H1 (cell line): ENCODE measurements around the gene TOGARAM1. TPM values are rescaled to one million over a fixed set of nuclear protein-coding genes. Genes with fewer than 3 reads are reported as not detected.

Source experiments
- CTCF ChIA-PET: fragments of 300-600 bp; sonication (Branson Sonifier 250); formaldehyde crosslinking; loops from one replicate; lab custom pipeline; 2021; ENCODE audit not compliant: partially characterized antibody; lab: Charles Lee
- POLR2A ChIA-PET: fragments of 300-600 bp; sonication (Branson Sonifier 250); formaldehyde crosslinking; loops from one replicate; lab custom pipeline; 2021; ENCODE audit warnings: inconsistent platforms; ENCODE audit not compliant: partially characterized antibody; lab: Charles Lee
- DNase-seq, 2 experiments: peaks; one replicate each; pipeline versions ENCODE4 v3.0.0 to v3.0.0-alpha.2; 2010 to 2022; ENCODE audit warnings: low spot score in 2 of 2, low read depth in 1 of 2, mixed read lengths in 1 of 2
- FAIRE-seq: peaks from 2 replicates; lab custom pipeline; 2011; peaks lifted over from hg19 to GRCh38; lab: Jason Lieb, UNC
- H2AFZ ChIP-seq: 2 replicates; pipeline ENCODE4 v1.8.1; 2012; ENCODE audit warnings: low read length, inconsistent platforms
- H2AK5ac ChIP-seq: 2 replicates; pipeline ENCODE4 v1.6.1; 2013; ENCODE audit warnings: low read depth, low read length
- H2BK120ac ChIP-seq: replicated peaks from 2 replicates; pipeline ENCODE3; 2013; ENCODE audit warnings: low read depth, low read length, inconsistent platforms
- H2BK12ac ChIP-seq: 2 replicates; pipeline ENCODE4 v1.6.1; 2013; ENCODE audit warnings: low read depth, low read length
- H2BK15ac ChIP-seq: 2 replicates; pipeline ENCODE4 v1.6.1; 2013; ENCODE audit warnings: low read length
- H2BK20ac ChIP-seq: 2 replicates; pipeline ENCODE4 v1.6.1; 2013; ENCODE audit warnings: low read length
- H2BK5ac ChIP-seq: 2 replicates; pipeline ENCODE4 v1.6.1; 2013; ENCODE audit warnings: low read depth, low read length
- H3K14ac ChIP-seq: 2 replicates; pipeline ENCODE4 v1.6.1; 2013; ENCODE audit warnings: inconsistent platforms; ENCODE audit not compliant: insufficient read length
- H3K18ac ChIP-seq: 2 replicates; pipeline ENCODE4 v1.6.1; 2013; ENCODE audit warnings: low read length; ENCODE audit errors: extremely low read depth
- H3K23ac ChIP-seq: 2 replicates; pipeline ENCODE4 v1.6.1; 2013; ENCODE audit warnings: inconsistent platforms; ENCODE audit not compliant: insufficient read length
- H3K23me2 ChIP-seq: 2 replicates; pipeline ENCODE4 v1.6.1; 2013; ENCODE audit warnings: low read depth, low read length
- H3K27ac ChIP-seq: 2 replicates; pipeline ENCODE4 v1.6.1; 2011; ENCODE audit warnings: low read depth, low read length, inconsistent platforms
- H3K27me3 ChIP-seq, 4 experiments: replicated peaks in 1 of 4; 1 replicate in 1 of 4; 2 replicates in 3 of 4; pipeline versions ENCODE4 v1.6.1 to v1.8.1; 2011 to 2013; ENCODE audit warnings: low read length in 3 of 4, mild to moderate bottlenecking in 3 of 4, inconsistent platforms in 2 of 4, mixed read lengths in 2 of 4, moderate library complexity in 1 of 4; ENCODE audit not compliant: control insufficient read depth in 3 of 4, insufficient read depth in 3 of 4; ENCODE audit errors: extremely low read depth in 1 of 4
- H3K36me3 ChIP-seq, 4 experiments: 2 replicates each; pipeline versions ENCODE4 v1.6.1 to v1.8.1; 2011 to 2013; ENCODE audit warnings: mild to moderate bottlenecking in 4 of 4, low read length in 3 of 4, moderate library complexity in 2 of 4, control low read depth in 1 of 4, inconsistent platforms in 1 of 4; ENCODE audit not compliant: insufficient read depth in 4 of 4, control insufficient read depth in 2 of 4
- H3K4ac ChIP-seq: replicated peaks from 2 replicates; pipeline ENCODE3; 2013; ENCODE audit warnings: low read length, low read depth, mixed read lengths, inconsistent platforms; ENCODE audit not compliant: insufficient read length
- H3K4me1 ChIP-seq, 4 experiments: replicated peaks in 1 of 4; 1 replicate in 1 of 4; 2 replicates in 3 of 4; pipeline versions ENCODE4 v1.6.1 to v1.8.1; 2011 to 2013; ENCODE audit warnings: low read length in 3 of 4, inconsistent platforms in 2 of 4, mixed read lengths in 1 of 4; ENCODE audit not compliant: insufficient read depth in 4 of 4, control insufficient read depth in 3 of 4
- H3K4me2 ChIP-seq, 2 experiments: 2 replicates each; pipeline versions ENCODE4 v1.6.1 to v1.8.1; 2011 to 2013; ENCODE audit warnings: low read depth in 2 of 2, low read length in 2 of 2, control low read depth in 1 of 2, inconsistent platforms in 1 of 2, mild to moderate bottlenecking in 1 of 2; ENCODE audit not compliant: insufficient read depth in 1 of 2
- H3K4me3 ChIP-seq, 4 experiments: fragments of 200-600, 300-600 bp in 1 of 4; sonication (generic), shearing (Covaris generic), sonication (Bioruptor Twin) in 1 of 4; 2 replicates each; pipeline versions ENCODE4 v1.5.1 to v1.8.1; 2011 to 2016; ENCODE audit warnings: low read length in 4 of 4, low read depth in 3 of 4, control low read depth in 2 of 4, inconsistent platforms in 2 of 4, mild to moderate bottlenecking in 2 of 4, mixed read lengths in 1 of 4, moderate library complexity in 1 of 4; ENCODE audit not compliant: insufficient read depth in 2 of 4; ENCODE audit errors: extremely low read depth in 1 of 4
- H3K56ac ChIP-seq: replicated peaks from 2 replicates; pipeline ENCODE3; 2013; ENCODE audit warnings: low read depth, mild to moderate bottlenecking, mixed read lengths, low read length, inconsistent platforms; ENCODE audit not compliant: insufficient read length
- H3K79me1 ChIP-seq: 2 replicates; pipeline ENCODE4 v1.6.1; 2013; ENCODE audit warnings: low read depth, low read length, control low read depth
- H3K79me2 ChIP-seq, 2 experiments: 2 replicates each; pipeline versions ENCODE4 v1.6.1 to v1.8.1; 2012 to 2013; ENCODE audit warnings: low read length in 2 of 2, mild to moderate bottlenecking in 2 of 2, inconsistent platforms in 1 of 2; ENCODE audit not compliant: insufficient read depth in 2 of 2, control insufficient read depth in 1 of 2
- H3K9ac ChIP-seq, 4 experiments: replicated peaks in 1 of 4; 1 replicate in 1 of 4; 2 replicates in 3 of 4; pipeline versions ENCODE4 v1.6.1 to v1.8.1; 2011 to 2013; ENCODE audit warnings: low read depth in 3 of 4, low read length in 3 of 4, control low read depth in 2 of 4, mild to moderate bottlenecking in 2 of 4, moderate library complexity in 2 of 4, inconsistent platforms in 1 of 4; ENCODE audit errors: extremely low read depth in 1 of 4
- H3K9me3 ChIP-seq, 2 experiments: 2 replicates each; pipeline versions ENCODE4 v1.6.1 to v1.8.1; 2012 to 2013; ENCODE audit warnings: mild to moderate bottlenecking in 2 of 2, moderate library complexity in 2 of 2, control low read depth in 1 of 2, inconsistent platforms in 1 of 2, low read depth in 1 of 2, low read length in 1 of 2, mixed read lengths in 1 of 2; ENCODE audit not compliant: insufficient read depth in 2 of 2
- H4K20me1 ChIP-seq, 2 experiments: replicated peaks in 1 of 2; 2 replicates each; pipeline versions ENCODE3 to v1.8.1; 2011 to 2013; ENCODE audit warnings: inconsistent platforms in 2 of 2, low read length in 2 of 2, mild to moderate bottlenecking in 1 of 2; ENCODE audit not compliant: insufficient read depth in 2 of 2, control insufficient read depth in 1 of 2
- H4K5ac ChIP-seq: 2 replicates; pipeline ENCODE4 v1.6.1; 2013; ENCODE audit warnings: low read length, low read depth, mixed read lengths, inconsistent platforms; ENCODE audit not compliant: insufficient read length
- H4K8ac ChIP-seq: 2 replicates; pipeline ENCODE4 v1.8.0; 2013; ENCODE audit warnings: mild to moderate bottlenecking, moderate library complexity, low read length, inconsistent platforms; ENCODE audit not compliant: insufficient read depth; ENCODE audit errors: extremely low read depth
- H4K91ac ChIP-seq: replicated peaks from 2 replicates; pipeline ENCODE3; 2013; ENCODE audit warnings: low read length, mixed read lengths, inconsistent platforms; ENCODE audit not compliant: insufficient read length
- ASH2L ChIP-seq: fragments of 200-600, 300-600 bp; sonication (generic); IDR thresholded peaks from one replicate; pipeline ENCODE4 v1.7.1; 2017; ENCODE audit warnings: low read length
- CBX5 ChIP-seq: fragments of 300-800, 300-1000 bp; sonication (generic); IDR thresholded peaks from 2 replicates; pipeline ENCODE4 v1.7.1; 2016; ENCODE audit warnings: antibody characterized with exemption, low read length, low read depth
- HDAC2 ChIP-seq, 2 experiments: fragments of 300-600 bp in 1 of 2; sonication (generic) in 1 of 2; IDR thresholded peaks; 2 replicates each; pipeline ENCODE4 v1.6.1; 2011 to 2012; ENCODE audit warnings: low read depth in 2 of 2, low read length in 2 of 2, mild to moderate bottlenecking in 2 of 2, moderate library complexity in 2 of 2, borderline replicate concordance in 1 of 2, inconsistent platforms in 1 of 2
- KDM1A ChIP-seq: fragments of 200-600, 300-600 bp; sonication (generic); IDR thresholded peaks from 2 replicates; pipeline ENCODE4 v1.7.1; 2016; ENCODE audit warnings: mild to moderate bottlenecking, low read length, borderline replicate concordance
- NRF1 ChIP-seq: IDR thresholded peaks from 2 replicates; pipeline ENCODE4 v1.6.1; 2011; ENCODE audit warnings: mild to moderate bottlenecking, low read depth, low read length, improper control_type of control experiment
- POLR2AphosphoS5 ChIP-seq: IDR thresholded peaks from 2 replicates; pipeline ENCODE4 v1.6.1; 2011; ENCODE audit warnings: low read depth, low read length
- TAF7 ChIP-seq: optimal IDR thresholded peaks from 2 replicates; pipeline ENCODE3; 2011; ENCODE audit warnings: low read depth, mild to moderate bottlenecking, inconsistent platforms, low read length, moderate library complexity, borderline replicate concordance
- ZNF274 ChIP-seq: IDR thresholded peaks from 2 replicates; pipeline ENCODE4 v1.7.0; 2012; ENCODE audit warnings: low read length, borderline replicate concordance; ENCODE audit errors: extremely low read depth
- WGBS, 2 experiments: shearing (Covaris generic) in 1 of 2; methylation state at CpG; one replicate each; pipeline versions ENCODE4 v1.1.6 to v1.1.7; 2013 to 2015; ENCODE audit warnings: low lambda C conversion rate in 2 of 2, mixed read lengths in 2 of 2, inconsistent platforms in 1 of 2, low coverage in 1 of 2, missing lambda C conversion rate in 1 of 2; ENCODE audit not compliant: insufficient replicate concordance in 2 of 2, insufficient coverage in 1 of 2, insufficient read length in 1 of 2; ENCODE audit errors: extremely low coverage in 1 of 2, missing lambda C conversion rate in 1 of 2; 5-methylcytosine and 5-hydroxymethylcytosine counted together
- polyA plus RNA-seq, 7 experiments: library from polyadenylated mRNA; depleted of rRNA in 3 of 7; stranded (reverse) in 5 of 7; unstranded in 2 of 7; fragments of >200 nt in 5 of 7; fragments of 200-250 nt in 2 of 7; gene quantifications; 1 replicate in 5 of 7; 2 replicates in 1 of 7; 4 replicates in 1 of 7; pipeline versions ENCODE4 v1.2.1 to v1.2.3, GENCODE V29; 2011 to 2013; ENCODE audit warnings: missing spikeins in 2 of 7, mixed read lengths in 2 of 7
- total RNA-seq: library from RNA; stranded (reverse); fragmentation: NEBNext Ultra II Directional; extraction: Animal tissue kit (Norgen Biotek cat#: 25700); gene quantifications from 2 replicates; pipeline ENCODE4 v1.2.1, GENCODE V29; 2021
- TF ChIP-seq, protein P1 (sequence below): IDR thresholded peaks from 2 replicates; pipeline ENCODE4 v1.6.1; 2011; ENCODE audit warnings: low read length, improper control_type of control experiment
- TF ChIP-seq, protein P2 (sequence below), 3 experiments: IDR thresholded peaks; 1 replicate in 2 of 3; 2 replicates in 1 of 3; pipeline versions ENCODE4 v1.5.1 to v1.6.1; 2011; ENCODE audit warnings: low read length in 3 of 3, mild to moderate bottlenecking in 3 of 3, inconsistent platforms in 2 of 3, low read depth in 1 of 3, moderate library complexity in 1 of 3; ENCODE audit not compliant: insufficient read depth in 1 of 3; ENCODE audit errors: control extremely low read depth in 1 of 3

Gene TOGARAM1
- total and polyA plus RNA-seq, 2 of the 8 experiments (the other 6 are each of a cell fraction or from before 2014, with no cell fraction given): 2.5 to 6.8 TPM

DNA sequence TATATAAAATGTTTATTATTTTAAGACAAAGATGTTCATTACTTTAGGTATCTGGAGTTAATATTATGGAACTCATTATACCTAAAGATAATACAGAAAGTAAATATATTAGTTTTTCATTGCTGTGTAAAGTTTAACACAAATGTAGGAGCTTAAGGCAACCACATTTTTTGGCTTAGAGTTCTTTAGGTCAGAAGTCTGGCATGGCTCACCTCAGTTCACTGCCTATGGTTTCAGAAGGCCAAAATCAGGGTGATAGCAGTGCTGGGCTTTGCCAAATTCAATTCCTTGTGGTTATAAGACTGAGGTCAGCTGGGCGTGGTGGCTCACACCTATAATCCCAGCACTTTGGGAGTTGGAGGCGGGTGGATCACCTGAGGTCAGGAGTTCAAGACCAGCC lies 86.4 kb downstream of the TOGARAM1 start:
- no peak overlapping the region for H4K91ac ChIP-seq
- H3K4me2 ChIP-seq: no peak overlapping the region
- H3K79me2 ChIP-seq: no peaks in the 10 kb centered on the region
- no peak for FAIRE-seq
- no peak overlapping the region for H3K9ac ChIP-seq
- H3K56ac ChIP-seq: no peak overlapping the region
- no peak overlapping the region for H3K4ac ChIP-seq
- no peak overlapping the region for H2AFZ ChIP-seq
- no peak overlapping the region for H2BK5ac ChIP-seq
- H3K18ac ChIP-seq: no peak overlapping the region
- no peaks in the 10 kb centered on the region for H3K4me1 ChIP-seq
- ChIA-PET POLR2A (interaction anchor here (0.6 kb wide), 1 partner anchor 70 kb away, joined by 3 read pairs; no protein-coding TSS in a partner anchor), CTCF (interaction anchor here (0.6 kb wide), 1 partner anchor 376 kb away, joined by 3 read pairs; no protein-coding TSS in a partner anchor)
- no peak overlapping the region for H3K23ac ChIP-seq
- no peak overlapping the region for H4K8ac ChIP-seq
- H2BK120ac ChIP-seq: no peak overlapping the region
- no peaks in the 10 kb centered on the region for H3K9me3 ChIP-seq
- H4K5ac ChIP-seq: no peak overlapping the region
- H2BK20ac ChIP-seq: no peak overlapping the region
- DNase-seq: no peak
- H2BK15ac ChIP-seq: no peak overlapping the region
- H3K79me1 ChIP-seq: no peaks in the 10 kb centered on the region
- WGBS, 2 experiments: 87% methylated on average over 2 of the region's 2 CpGs; no CpG with 5 or more reads in 1 of the 2 experiments
- no peak overlapping the region for H2BK12ac ChIP-seq
- peaks cover 0 to 17% (median 0%) of the 10 kb centered on the region in 4 experiments; a peak in 3 of 8 replicates for H3K36me3 ChIP-seq
- H3K27me3 ChIP-seq: no peaks in the 10 kb centered on the region
- no peak overlapping the region for H3K14ac ChIP-seq
- no peaks in the 10 kb centered on the region for H3K23me2 ChIP-seq
- no peaks in the 10 kb centered on the region for H4K20me1 ChIP-seq
- H3K27ac ChIP-seq: no peak overlapping the region
- H2AK5ac ChIP-seq: no peak overlapping the region
- no peak overlapping the region for H3K4me3 ChIP-seq
- TF ChIP-seq NRF1 (no peak), CBX5 (no peak), POLR2AphosphoS5 (no peak), ASH2L (no peak), ZNF274 (no peak), KDM1A (no peak), HDAC2 (IDR thresholded peaks at IDR 0.05; ENCODE audit: borderline replicate concordance in 1 of 2, low read depth in 2 of 2, low read length in 2 of 2) (no peak), TAF7 (no peak)
- TF ChIP-seq, protein P1, sequence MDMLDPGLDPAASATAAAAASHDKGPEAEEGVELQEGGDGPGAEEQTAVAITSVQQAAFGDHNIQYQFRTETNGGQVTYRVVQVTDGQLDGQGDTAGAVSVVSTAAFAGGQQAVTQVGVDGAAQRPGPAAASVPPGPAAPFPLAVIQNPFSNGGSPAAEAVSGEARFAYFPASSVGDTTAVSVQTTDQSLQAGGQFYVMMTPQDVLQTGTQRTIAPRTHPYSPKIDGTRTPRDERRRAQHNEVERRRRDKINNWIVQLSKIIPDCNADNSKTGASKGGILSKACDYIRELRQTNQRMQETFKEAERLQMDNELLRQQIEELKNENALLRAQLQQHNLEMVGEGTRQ: no peak
- TF ChIP-seq, protein P2, sequence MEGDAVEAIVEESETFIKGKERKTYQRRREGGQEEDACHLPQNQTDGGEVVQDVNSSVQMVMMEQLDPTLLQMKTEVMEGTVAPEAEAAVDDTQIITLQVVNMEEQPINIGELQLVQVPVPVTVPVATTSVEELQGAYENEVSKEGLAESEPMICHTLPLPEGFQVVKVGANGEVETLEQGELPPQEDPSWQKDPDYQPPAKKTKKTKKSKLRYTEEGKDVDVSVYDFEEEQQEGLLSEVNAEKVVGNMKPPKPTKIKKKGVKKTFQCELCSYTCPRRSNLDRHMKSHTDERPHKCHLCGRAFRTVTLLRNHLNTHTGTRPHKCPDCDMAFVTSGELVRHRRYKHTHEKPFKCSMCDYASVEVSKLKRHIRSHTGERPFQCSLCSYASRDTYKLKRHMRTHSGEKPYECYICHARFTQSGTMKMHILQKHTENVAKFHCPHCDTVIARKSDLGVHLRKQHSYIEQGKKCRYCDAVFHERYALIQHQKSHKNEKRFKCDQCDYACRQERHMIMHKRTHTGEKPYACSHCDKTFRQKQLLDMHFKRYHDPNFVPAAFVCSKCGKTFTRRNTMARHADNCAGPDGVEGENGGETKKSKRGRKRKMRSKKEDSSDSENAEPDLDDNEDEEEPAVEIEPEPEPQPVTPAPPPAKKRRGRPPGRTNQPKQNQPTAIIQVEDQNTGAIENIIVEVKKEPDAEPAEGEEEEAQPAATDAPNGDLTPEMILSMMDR (IDR thresholded peaks at IDR 0.05; ENCODE audit: control extremely low read depth in 1 of 3, insufficient read depth in 1 of 3, low read depth in 1 of 3, low read length in 3 of 3): no peak
